GM18519 (cell line): Measurements from ENCODE around the gene GNAI3.
"Not testable (repeated sequence)": the region's sequence is repeated elsewhere in the genome, so short reads cannot be mapped to it uniquely, and the experiment has no call there.

Source experiments
- ATAC-seq: cut with Tn5 transposase; IDR thresholded peaks from one replicate; pipeline ENCODE4 v1.9.1; 2021; ENCODE audit warnings: mild to moderate bottlenecking, moderate library complexity; ENCODE audit not compliant: unreplicated experiment, low FRiP score

The GNAI3 gene

GRCh38 chr1:109657395-109657794, 109.0 kb downstream of the GNAI3 start:
- ATAC-seq, result no peak

DNA sequence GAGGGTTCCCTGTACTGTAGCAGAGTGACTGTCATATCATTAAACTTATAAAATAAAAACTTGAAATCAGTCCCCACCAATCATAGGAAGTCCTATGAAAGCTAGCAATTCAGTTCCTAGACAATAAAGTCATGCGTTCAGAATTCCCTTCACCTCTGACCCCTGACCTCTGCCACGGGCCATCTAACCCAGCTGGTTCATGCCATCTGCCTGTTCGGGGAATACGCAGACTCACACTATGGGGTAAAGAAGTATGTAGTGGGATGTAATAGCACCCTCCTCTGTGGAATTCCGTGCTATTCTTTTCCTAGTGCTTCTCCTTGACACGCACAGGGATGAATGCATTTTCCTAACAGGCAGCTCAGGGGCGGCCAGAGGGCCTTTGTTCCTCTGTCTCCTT, 109.6 kb downstream of the GNAI3 start:
- ATAC-seq, result no peak

DNA sequence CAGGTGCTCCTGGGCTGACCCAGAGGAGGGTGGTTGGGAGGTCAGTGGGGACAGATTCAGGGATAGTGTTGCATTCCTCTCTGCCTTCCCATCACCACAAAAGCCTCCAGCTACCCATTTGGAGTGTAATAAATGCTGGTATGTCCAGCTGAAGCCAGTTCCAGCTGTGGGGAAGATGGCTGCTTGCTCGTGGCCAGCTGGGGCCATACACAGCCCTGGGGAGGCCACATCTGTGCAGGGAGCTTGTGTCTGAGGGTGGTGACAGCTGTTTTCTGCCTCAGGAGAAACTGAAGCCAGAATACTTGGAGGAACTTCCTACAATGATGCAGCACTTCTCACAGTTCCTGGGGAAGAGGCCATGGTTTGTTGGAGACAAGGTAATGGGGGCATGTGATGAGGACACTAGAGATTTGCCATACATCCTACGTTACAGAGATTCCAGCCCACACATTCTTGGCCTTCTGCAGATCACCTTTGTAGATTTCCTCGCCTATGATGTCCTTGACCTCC, 110.2 kb downstream of the GNAI3 start:
- no peak for ATAC-seq

- no peak for ATAC-seq
Observed at GRCh38 chr1:109659145-109659544, 110.7 kb downstream of the GNAI3 start.

GRCh38 chr1:109659997-109660690, 111.7 kb downstream of the GNAI3 start:
- no peak for ATAC-seq

DNA sequence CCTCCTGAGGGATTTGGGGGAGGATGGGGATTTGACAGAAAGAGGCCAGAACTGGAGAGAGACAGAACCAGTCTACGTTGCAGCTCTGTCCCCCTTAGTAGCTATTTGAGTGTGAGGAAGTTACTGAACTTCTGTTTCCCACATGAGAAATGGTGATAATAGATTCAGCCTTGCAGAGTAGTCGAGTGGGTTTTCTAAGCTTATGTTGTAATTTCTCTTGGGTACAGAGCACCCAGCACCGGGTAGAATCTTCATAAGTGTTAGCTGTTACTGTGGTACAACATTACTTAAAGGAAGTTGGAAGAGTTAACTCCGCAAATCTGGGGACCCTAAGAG, 112.2 kb downstream of the GNAI3 start:
- ATAC-seq, result not testable (repeated sequence)

- ATAC-seq, result no peak
Observed at GRCh38 chr1:109661391-109661790, 113.0 kb downstream of the GNAI3 start.

DNA sequence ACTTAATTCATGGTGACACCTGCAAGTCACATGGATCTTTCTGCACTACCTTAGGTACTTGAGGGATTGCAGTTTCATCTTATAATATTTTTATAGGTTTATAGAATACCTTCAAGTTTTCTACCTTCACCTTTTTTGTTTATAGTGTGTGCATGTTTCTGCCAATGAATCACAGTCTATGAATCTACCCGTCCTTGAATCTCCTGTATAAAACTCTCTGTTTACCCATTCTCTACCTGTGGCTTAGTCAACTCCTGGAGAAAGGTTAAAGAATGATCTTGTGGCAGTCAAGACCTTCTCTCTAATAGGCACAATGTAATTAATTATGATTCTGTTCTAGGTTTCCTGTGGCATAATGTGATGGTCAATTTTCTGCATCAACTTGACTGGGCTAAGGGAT, 116.3 kb downstream of the GNAI3 start:
- ATAC-seq, result no peak

GRCh38 chr1:109667452-109668122, 119.2 kb downstream of the GNAI3 start, which contains the start of gene GSTM2:
TSS of gene GSTM2 (plus strand) at chr1:109668057. CDS start at chr1:109668116, 59 bp downstream.
- peak; percentile 81 for ATAC-seq
